ENCODE measurements around the gene ARL11. TPM values are rescaled to one million over a fixed set of nuclear protein-coding genes. Genes with fewer than 3 reads are reported as not detected.
A peak's percentile ranks its signal among the peaks of the same experiment; 100 is the strongest.

The ARL11 gene
- polyA plus RNA-seq, 6 donors from 2014 or later, result 6.1 to 39.6 (median 11.9) TPM

DNA sequence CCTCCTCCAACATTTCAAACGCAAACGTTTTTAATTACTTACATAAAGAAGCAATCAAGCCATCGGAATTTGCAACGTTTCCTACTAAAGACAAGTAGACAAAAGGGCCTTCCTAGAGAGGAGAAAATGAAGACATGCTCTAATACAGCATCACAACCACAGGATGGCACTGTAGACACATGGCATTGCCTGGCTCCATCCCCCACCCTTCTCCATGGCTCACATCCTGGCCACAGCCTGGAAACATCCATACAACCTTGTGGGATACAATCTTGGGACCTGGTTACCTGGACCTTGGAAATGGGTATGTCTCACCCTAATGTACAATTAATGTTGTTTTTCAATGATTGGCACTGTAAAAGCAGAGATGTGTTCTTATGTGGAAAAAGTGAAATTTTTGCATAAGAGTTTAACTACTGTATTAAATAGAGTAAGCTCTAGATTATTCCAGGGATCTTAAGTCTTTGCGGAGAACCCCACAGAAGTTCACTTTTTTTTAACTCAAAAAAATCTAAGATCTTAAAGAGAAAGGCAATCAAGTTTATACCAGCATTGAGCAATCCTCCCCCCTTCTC is 41.5 kb downstream of the ARL11 start:
- DNase-seq, result peak; percentile 9
- no peaks in the 10 kb centered on the region for H3K27me3 Mint-ChIP-seq
- peak in 1 of 2 donors; percentile 27 for ATAC-seq (ENCODE audit: low read depth in 2 of 2)
- peaks cover 0 to 18% of the 10 kb centered on the region in 2 donors for H3K36me3 Mint-ChIP-seq
- no peak overlapping the region for H3K4me3 Mint-ChIP-seq
- H3K9me3 Mint-ChIP-seq, result no peaks in the 10 kb centered on the region
- H3K27ac Mint-ChIP-seq, result peak overlapping the region in 1 of 6 donors; percentile 35
- H3K4me1 Mint-ChIP-seq, result peaks cover 0 to 14% (median 6%) of the 10 kb centered on the region in 3 donors

DNA sequence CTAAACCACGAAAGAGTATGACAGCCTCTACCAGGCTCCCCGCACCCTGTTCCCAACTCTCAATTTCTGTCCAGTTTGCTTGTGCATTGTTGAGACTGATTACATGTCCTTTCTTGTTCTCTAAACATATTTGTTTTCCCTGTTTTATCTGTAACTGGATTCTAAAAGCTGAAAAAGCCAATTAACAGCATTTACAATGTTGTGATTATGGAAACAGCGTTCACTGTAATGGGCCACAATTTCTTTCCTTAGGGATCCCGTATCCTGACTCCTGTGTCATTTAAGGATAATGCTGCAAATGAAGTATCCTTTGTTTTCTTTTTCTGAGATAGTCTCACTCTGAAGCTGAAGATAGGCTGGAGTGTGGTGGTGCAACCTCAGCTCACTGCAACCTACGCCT is 42.5 kb downstream of the ARL11 start:
- ATAC-seq (ENCODE audit: low read depth in 2 of 2) (no peak), DNase-seq (no peak)
- Mint-ChIP-seq H3K9me3 (peaks cover 0 to 2% (median 0%) of the 10 kb centered on the region in 7 donors), H3K4me3 (no peak overlapping the region), H3K27ac (no peak overlapping the region), H3K4me1 (peaks cover 6 to 23% (median 10%) of the 10 kb centered on the region in 3 donors), H3K27me3 (no peaks in the 10 kb centered on the region), H3K36me3 (peaks cover 0 to 14% of the 10 kb centered on the region in 2 donors)

DNA sequence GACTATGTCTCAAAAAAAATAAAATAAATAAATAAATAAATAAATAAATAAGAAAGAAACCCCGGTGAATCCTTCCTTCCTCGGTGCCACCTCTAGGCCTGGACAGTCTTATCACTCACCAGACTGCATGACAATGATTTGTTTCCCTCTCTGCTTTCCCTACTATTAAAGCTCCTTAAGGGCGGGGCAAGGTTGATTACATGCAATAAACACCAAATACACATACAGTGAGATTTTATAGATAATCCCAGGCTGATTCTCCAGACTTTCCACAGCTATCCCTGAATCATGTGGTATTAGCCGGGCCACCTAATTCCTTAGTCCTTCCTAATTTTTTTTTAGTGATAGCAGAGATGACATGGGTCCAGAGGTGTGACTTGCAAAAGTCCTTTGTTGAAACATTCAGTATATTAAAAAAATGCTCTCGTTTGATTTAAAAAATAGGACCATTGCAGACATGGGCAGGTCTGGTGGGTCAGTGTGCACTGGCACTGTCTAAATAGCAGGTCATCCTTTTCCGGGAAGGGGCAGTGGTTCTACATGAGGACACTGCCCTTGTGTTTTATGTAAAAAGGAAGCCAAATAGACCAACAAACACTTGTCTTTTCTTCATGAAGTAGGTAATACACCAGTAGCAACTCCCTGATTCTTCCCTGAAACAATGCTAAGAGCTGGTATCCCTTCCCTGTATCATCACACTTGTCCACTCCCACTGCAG is 48.4 kb downstream of the ARL11 start:
- no peaks in the 10 kb centered on the region for H3K36me3 Mint-ChIP-seq
- peak overlapping the region in 1 of 8 donors; percentile 42 for H3K4me3 Mint-ChIP-seq
- H3K4me1 Mint-ChIP-seq, result peaks cover 12 to 22% (median 13%) of the 10 kb centered on the region in 3 donors
- H3K27ac Mint-ChIP-seq, result no peak overlapping the region
- ATAC-seq (ENCODE audit: low read depth in 2 of 2), result no peak
- H3K27me3 Mint-ChIP-seq, result no peaks in the 10 kb centered on the region
- no peak for DNase-seq
- H3K9me3 Mint-ChIP-seq, result peaks cover 0 to 2% (median 0%) of the 10 kb centered on the region in 7 donors

DNA sequence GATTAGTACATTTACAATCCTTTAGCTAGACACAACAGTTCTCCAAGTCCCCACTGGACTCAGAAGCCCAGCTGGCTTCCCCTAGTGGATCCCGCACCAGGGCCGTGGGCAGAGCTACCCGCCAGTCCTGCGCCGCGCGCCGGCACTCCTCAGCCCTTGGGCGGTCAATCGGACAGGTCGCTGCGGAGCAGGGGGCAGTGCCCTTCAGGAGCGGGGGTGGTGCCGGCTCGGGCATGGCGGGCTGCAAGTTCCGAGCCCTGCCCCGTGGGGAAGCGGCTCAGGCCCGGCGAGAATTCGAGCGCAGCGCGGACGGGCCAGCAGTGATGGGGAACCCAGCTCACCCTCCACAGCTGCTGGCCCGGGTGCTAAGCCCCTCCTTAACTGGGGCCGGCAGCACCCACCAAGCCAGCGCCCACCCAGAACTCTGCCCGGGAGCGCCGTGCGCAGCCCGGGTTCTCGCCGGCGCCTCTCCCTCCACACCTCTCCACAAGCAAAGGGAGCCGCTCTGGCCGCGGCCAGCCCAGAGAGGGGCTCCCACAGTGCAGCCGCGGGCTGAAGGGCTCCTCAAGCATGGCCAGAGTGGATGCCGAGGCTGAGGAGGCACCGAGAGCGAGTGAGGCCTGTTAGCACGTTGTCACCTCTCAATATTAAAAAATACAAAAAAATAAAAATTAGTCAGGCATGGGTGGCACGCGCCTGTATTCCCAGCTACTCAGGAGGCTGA is 50.0 kb downstream of the ARL11 start:
- Mint-ChIP-seq H3K4me3 (no peak overlapping the region), H3K36me3 (no peaks in the 10 kb centered on the region), H3K27ac (no peak overlapping the region), H3K27me3 (no peaks in the 10 kb centered on the region), H3K9me3 (peaks cover 0 to 2% (median 0%) of the 10 kb centered on the region in 7 donors), H3K4me1 (peaks cover 12 to 30% (median 13%) of the 10 kb centered on the region in 3 donors)
- ATAC-seq (ENCODE audit: low read depth in 2 of 2) (no peak), DNase-seq (no peak)

DNA sequence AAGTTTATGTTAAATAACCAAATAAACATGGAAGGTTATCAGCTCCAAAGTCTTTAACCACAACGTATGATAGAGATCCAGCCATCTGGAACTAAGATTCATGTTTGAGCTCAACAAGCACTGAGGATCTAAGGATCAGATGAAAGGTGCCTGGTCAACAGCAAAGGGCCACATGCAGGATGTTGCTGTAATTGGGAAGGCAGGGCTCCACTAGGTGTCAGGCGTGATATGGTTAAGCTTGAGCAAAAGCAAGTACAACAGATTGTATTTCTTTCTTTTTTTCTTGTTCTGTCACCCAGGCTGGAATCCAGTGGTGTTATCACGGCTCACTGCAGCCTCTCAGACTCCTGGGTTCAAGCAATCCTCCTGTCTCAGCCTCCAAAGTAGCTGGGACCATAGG is 50.9 kb downstream of the ARL11 start:
- no peak for ATAC-seq (ENCODE audit: low read depth in 2 of 2)
- peaks cover 0 to 2% (median 0%) of the 10 kb centered on the region in 7 donors for H3K9me3 Mint-ChIP-seq
- H3K4me3 Mint-ChIP-seq, result no peak overlapping the region
- H3K36me3 Mint-ChIP-seq, result no peaks in the 10 kb centered on the region
- no peak for DNase-seq
- peaks cover 12 to 30% (median 13%) of the 10 kb centered on the region in 3 donors for H3K4me1 Mint-ChIP-seq
- no peaks in the 10 kb centered on the region for H3K27me3 Mint-ChIP-seq
- no peak overlapping the region for H3K27ac Mint-ChIP-seq

DNA sequence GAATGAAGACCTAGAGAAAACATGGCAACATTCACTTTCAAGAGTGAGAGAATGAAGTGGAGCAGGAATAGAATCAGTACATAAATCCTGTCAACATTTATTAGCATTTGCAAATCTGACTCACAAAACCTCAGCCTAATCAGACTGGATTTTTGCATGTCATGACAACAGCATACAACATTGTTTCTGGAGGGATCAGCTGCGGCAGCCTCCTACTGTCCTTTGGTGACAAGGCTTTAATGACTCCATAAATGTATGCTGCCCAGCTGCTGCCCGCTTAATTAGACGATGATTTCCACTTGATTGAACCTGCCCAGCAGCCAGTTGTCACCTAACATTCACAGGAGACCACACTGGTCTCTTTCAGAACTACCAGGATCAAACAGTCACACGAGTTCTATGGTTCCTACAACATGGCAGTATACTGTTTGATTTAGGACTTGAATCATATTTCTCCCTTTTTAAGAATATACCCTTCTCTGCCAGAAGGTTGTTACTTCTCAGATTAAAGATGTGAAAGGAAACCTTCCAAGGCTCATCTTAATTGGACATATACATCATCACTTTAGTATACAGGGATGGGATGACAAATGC is 53.6 kb downstream of the ARL11 start:
- peak overlapping the region in 2 of 6 donors; percentile 15 to 37 for H3K27ac Mint-ChIP-seq
- no peaks in the 10 kb centered on the region for H3K36me3 Mint-ChIP-seq
- H3K27me3 Mint-ChIP-seq, result no peaks in the 10 kb centered on the region
- H3K4me3 Mint-ChIP-seq, result no peak overlapping the region
- no peaks in the 10 kb centered on the region for H3K9me3 Mint-ChIP-seq
- H3K4me1 Mint-ChIP-seq, result peaks cover 0 to 35% (median 8%) of the 10 kb centered on the region in 3 donors
- DNase-seq, result no peak
- ATAC-seq (ENCODE audit: low read depth in 2 of 2), result no peak

Other genes starting within 250 kb of the ARL11 start
- gene CAB39L, start 184.4 kb upstream of the ARL11 start, polyA plus RNA-seq (ENCODE audit: low read depth in 6 of 6), result 1 to 10 TPM; 2.7 to 6.8 (median 5.4) TPM
- gene SETDB2, start 184.2 kb upstream of the ARL11 start, polyA plus RNA-seq (ENCODE audit: low read depth in 6 of 6), result 10 to 100 TPM in 5 of 6 donors, 1 to 10 TPM in 1; 8.6 to 35.7 (median 26.7) TPM
- gene PHF11, start 132.6 kb upstream of the ARL11 start, polyA plus RNA-seq (ENCODE audit: low read depth in 6 of 6), result 100 to 1,000 TPM in 2 of 6 donors, 10 to 100 TPM in 4; 84.6 to 101 (median 97.1) TPM
- gene RCBTB1, start 42.9 kb upstream of the ARL11 start, polyA plus RNA-seq (ENCODE audit: low read depth in 6 of 6), result 10 to 100 TPM; 13.4 to 26.5 (median 16.5) TPM
- gene EBPL, start 63.0 kb downstream of the ARL11 start, polyA plus RNA-seq (ENCODE audit: low read depth in 6 of 6), result 10 to 100 TPM; 41.4 to 77.2 (median 65.8) TPM
- 10 to 100 TPM; 18.6 to 23.8 (median 19.8) TPM for gene KPNA3, start 164.2 kb downstream of the ARL11 start, polyA plus RNA-seq (ENCODE audit: low read depth in 6 of 6)

Data from naive B cell (primary cell).